Small intestine (tissue), 7 donors: Measurements from ENCODE around the gene WWTR1. TPM values are rescaled to one million over a fixed set of nuclear protein-coding genes. Genes with fewer than 3 reads are reported as not detected.

Experiments
- DNase-seq, 2 donors: peaks; one replicate each; pipeline versions ENCODE4 v3.0.0 to v3.0.0-alpha.2; 2013
- FAIRE-seq: peaks from 2 replicates; lab custom pipeline; 2012; peaks lifted over from hg19 to GRCh38; lab: Jason Lieb, UNC
- H3K27ac ChIP-seq, 3 donors: one replicate each; pipeline ENCODE4 v1.5.1; 2013; ENCODE audit warnings: low read length in 2 of 3, mild to moderate bottlenecking in 2 of 3, control low read depth in 1 of 3, inconsistent platforms in 1 of 3, low read depth in 1 of 3, moderate library complexity in 1 of 3
- H3K27me3 ChIP-seq, 3 donors: one replicate each; pipeline ENCODE4 v1.6.1; 2013; ENCODE audit warnings: low read length in 3 of 3, inconsistent platforms in 1 of 3; ENCODE audit not compliant: control insufficient read depth in 3 of 3, insufficient read depth in 3 of 3
- H3K36me3 ChIP-seq, 3 donors: one replicate each; pipeline ENCODE4 v1.6.1; 2013; ENCODE audit warnings: low read length in 3 of 3, inconsistent platforms in 1 of 3, low read depth in 1 of 3, mild to moderate bottlenecking in 1 of 3, moderate library complexity in 1 of 3; ENCODE audit not compliant: control insufficient read depth in 3 of 3, insufficient read depth in 2 of 3
- H3K4me1 ChIP-seq, 3 donors: one replicate each; pipeline ENCODE4 v1.6.1; 2013; ENCODE audit warnings: low read length in 2 of 3, inconsistent platforms in 1 of 3, low read depth in 1 of 3, mild to moderate bottlenecking in 1 of 3, moderate library complexity in 1 of 3; ENCODE audit not compliant: control insufficient read depth in 3 of 3, insufficient read depth in 2 of 3
- H3K4me3 ChIP-seq, 3 donors: one replicate each; pipeline ENCODE4 v1.5.1; 2013; ENCODE audit warnings: low read length in 3 of 3, control low read depth in 1 of 3, inconsistent platforms in 1 of 3, low read depth in 1 of 3, mild to moderate bottlenecking in 1 of 3, moderate library complexity in 1 of 3
- H3K9me3 ChIP-seq, 2 donors: one replicate each; pipeline ENCODE4 v1.6.1; 2013; ENCODE audit warnings: low read depth in 1 of 2, low read length in 1 of 2; ENCODE audit not compliant: control insufficient read depth in 2 of 2, insufficient read depth in 1 of 2
- WGBS, 3 donors: extraction: QIAGEN DNeasy Blood & Tissue Kit; methylation state at CpG; one replicate each; pipeline ENCODE4 v1.1.7; 2013; 5-methylcytosine and 5-hydroxymethylcytosine counted together
- polyA plus RNA-seq, 4 donors: library from polyadenylated mRNA; stranded (reverse) in 3 of 4; unstranded in 1 of 4; fragments of 200-250 nt in 3 of 4; fragments of 120-200 nt in 1 of 4; gene quantifications; one replicate each; pipeline versions ENCODE4 v1.2.1 to v1.2.3, GENCODE V29; 2013
- donor health status: healthy with polysubstance abuse.
- donor health status: control.
- donor health status: control.
- donor health status: Bipolar disorder and iron deficiency.
- donor health status: healthy.

WWTR1 gene
- polyA plus RNA-seq, 4 donors: 2.0 to 27.3 (median 15.0) TPM

DNA sequence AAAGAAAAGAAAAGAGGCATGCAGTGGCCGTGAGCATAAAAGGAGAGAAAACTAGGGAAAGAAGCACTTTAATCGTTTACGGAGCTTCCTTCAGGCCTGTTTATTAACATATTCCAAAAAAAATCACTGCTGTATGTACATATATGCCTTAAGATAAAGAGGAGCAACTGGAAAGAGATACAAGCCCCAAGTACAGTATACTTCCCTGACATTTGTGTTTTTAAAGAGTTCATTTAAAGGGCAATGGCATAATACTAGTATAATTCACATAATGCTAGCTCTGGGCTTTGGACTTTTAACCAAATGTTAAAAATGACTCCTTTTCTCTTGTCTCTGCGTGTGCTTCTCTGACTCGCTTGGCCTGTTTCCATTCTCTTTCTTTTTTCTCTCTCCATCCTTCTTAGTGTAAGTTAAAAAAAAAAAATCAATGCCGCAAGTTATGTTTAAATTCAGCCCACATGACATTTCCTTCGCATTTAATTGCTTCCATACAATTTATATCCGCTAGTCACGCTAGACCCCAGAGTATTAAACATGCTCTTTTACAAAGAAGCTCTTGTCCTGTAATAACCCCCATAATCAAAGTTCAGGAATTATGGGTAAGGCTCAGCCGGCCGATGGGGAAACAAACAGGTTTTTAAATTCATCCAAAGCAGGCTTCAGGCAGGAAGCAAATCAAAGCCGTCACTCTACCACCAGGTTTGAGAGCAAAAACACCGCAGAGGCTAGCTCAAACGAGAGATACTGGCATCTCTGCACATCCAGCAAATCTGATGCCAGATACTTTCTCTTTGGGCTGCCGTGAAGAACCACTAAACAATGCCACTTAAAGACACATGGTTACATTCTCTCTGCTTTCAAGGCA, 19.4 kb downstream of the WWTR1 start:
- 33 to 40% (median 40%) methylated on average over 15 of the region's 15 CpGs for WGBS, 3 donors
- Histone ChIP-seq H3K9me3 (no peaks in the 10 kb centered on the region), H3K4me1 (no peaks in the 10 kb centered on the region), H3K27me3 (peaks cover 0 to 5% (median 0%) of the 10 kb centered on the region in 3 donors), H3K27ac (peak overlapping the region in 1 of 3 donors; percentile 41), H3K4me3 (peak overlapping the region in 1 of 3 donors; percentile 7), H3K36me3 (no peaks in the 10 kb centered on the region)
- DNase-seq (peak in 1 of 2 donors; percentile 46), FAIRE-seq (no peak)

DNA sequence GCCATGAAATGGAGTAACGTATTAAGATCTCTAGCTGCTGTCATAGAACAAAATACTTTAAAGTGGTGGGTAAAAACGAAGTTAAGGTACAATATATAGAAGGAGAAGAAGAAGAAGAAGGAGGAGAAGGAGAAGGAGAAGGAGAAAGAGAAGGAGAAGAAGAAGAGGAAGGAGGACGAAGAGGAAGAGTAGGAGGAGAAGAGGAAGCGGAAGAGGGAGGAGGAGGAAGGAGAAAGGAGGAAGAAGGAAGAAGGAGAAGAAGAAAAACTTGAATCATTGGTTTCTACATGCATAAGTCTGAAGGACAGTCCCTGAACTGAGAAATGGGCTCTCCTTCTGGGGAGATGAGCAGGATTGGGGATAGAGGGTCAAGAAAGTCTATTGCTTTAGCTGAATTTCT, 22.4 kb downstream of the WWTR1 start:
- no peaks in the 10 kb centered on the region for H3K9me3 ChIP-seq
- no peaks in the 10 kb centered on the region for H3K4me1 ChIP-seq
- 73 to 83% (median 81%) methylated on average over 4 of the region's 4 CpGs for WGBS, 3 donors

DNA sequence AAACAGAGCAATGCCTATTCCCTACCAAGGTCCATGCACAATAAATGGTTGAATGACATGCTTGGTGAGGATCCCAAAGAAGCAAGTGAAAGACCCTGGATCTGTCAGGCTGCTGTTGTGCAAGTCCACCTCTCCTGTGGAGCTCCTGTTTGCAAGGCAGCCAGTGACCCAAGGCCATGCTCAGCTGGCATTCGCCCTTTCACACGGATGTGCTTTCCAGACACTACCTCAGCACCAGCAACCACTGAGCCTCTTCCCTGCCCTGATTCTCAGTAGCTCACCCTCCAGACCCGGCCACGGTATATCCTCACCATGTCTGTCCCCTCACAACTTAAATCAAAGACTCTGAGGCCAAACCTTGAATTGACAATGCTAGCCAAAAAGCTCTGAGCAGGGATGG, 23.3 kb downstream of the WWTR1 start:
- H3K36me3 ChIP-seq: no peaks in the 10 kb centered on the region
- no peak overlapping the region for H3K27ac ChIP-seq
- no peak for DNase-seq
- peaks cover 0 to 7% (median 0%) of the 10 kb centered on the region in 3 donors for H3K27me3 ChIP-seq
- FAIRE-seq: no peak
- no peaks in the 10 kb centered on the region for H3K9me3 ChIP-seq
- no peak overlapping the region for H3K4me3 ChIP-seq
- H3K4me1 ChIP-seq: no peaks in the 10 kb centered on the region
- WGBS, 3 donors: 90 to 93% (median 90%) methylated on average over 4 of the region's 4 CpGs

More for the DNA sequence above, 22.4 kb downstream of the WWTR1 start:
- Histone ChIP-seq H3K27ac (no peak overlapping the region), H3K4me3 (no peak overlapping the region), H3K36me3 (no peaks in the 10 kb centered on the region), H3K27me3 (peaks cover 0 to 7% (median 0%) of the 10 kb centered on the region in 3 donors)
- FAIRE-seq: no peak
- no peak for DNase-seq

DNA sequence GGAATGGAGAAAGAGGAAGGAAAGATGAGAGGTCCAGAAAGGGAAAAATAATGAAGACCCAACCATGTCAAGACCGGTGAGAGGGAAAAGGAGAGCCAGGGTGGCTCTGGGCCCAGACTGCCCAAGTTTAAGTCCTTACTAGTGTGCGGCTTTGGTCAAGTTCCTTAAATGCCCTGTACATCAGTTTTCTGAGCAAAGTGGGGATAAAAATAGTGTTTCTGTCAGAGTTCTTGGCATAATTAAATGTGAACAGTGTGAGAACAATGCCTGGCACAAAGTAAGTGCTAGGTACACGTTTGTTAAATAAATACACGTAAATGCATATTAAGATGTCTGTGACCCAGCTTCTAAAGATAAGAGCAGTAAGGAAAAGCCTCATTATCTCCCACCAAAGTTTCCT, 23.8 kb downstream of the WWTR1 start:
- H3K9me3 ChIP-seq: no peaks in the 10 kb centered on the region
- H3K27ac ChIP-seq: no peak overlapping the region

DNA sequence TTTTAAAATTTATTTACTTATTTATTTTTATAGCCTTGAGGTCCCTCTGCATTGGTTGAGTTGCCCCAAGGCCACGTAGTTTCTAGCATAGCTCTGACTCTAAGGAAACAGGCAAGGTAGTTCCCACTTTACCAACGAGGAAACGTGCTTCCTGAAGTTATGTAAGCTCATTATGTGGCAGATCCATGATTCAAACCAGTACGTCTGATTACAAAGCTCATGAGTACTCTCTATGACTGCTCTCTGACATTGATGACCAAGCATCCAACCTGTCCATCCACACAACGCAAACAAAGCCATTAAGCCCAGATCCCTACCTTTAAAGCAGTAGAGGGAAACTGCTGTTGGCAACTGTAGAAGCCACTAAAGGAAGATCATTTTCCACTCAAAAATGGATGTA, 25.6 kb downstream of the WWTR1 start:
- H3K36me3 ChIP-seq: no peaks in the 10 kb centered on the region
- H3K4me1 ChIP-seq: no peaks in the 10 kb centered on the region
- peaks cover 0 to 7% (median 0%) of the 10 kb centered on the region in 3 donors for H3K27me3 ChIP-seq
- H3K27ac ChIP-seq: peak overlapping the region in 1 of 3 donors; percentile 36
- DNase-seq: no peak
- WGBS, 3 donors: 79 to 91% (median 91%) methylated on average over 5 of the region's 5 CpGs
- no peaks in the 10 kb centered on the region for H3K9me3 ChIP-seq
- no peak for FAIRE-seq
- H3K4me3 ChIP-seq: no peak overlapping the region

More for the DNA sequence above, 23.8 kb downstream of the WWTR1 start:
- Histone ChIP-seq H3K36me3 (no peaks in the 10 kb centered on the region), H3K4me1 (no peaks in the 10 kb centered on the region), H3K4me3 (no peak overlapping the region), H3K27me3 (peaks cover 0 to 7% (median 0%) of the 10 kb centered on the region in 3 donors)
- FAIRE-seq (no peak), DNase-seq (no peak)
- 74 to 80% (median 76%) methylated on average over 4 of the region's 4 CpGs for WGBS, 3 donors

DNA sequence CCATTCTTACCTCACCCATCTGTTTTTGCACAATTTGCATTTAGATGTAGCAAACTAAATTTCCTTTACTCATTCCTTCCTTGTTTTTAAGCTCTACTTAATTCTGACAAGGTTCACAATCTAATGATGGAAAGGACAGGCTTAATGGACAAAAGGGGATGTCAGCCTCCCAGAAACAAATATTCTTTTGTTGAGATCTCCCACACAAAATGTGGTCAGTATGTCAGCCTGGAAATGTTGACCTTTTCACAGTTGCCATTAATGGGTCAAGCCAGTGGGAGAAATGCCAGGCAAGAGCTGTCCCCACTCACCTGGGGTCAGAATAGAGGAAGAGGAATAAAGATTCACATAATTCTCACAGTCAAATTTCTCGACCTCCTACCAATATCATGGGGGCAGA, 27.0 kb downstream of the WWTR1 start:
- no peak for DNase-seq
- WGBS, 3 donors: 75 to 84% (median 83%) methylated on average over 1 of the region's 1 CpG

DNA sequence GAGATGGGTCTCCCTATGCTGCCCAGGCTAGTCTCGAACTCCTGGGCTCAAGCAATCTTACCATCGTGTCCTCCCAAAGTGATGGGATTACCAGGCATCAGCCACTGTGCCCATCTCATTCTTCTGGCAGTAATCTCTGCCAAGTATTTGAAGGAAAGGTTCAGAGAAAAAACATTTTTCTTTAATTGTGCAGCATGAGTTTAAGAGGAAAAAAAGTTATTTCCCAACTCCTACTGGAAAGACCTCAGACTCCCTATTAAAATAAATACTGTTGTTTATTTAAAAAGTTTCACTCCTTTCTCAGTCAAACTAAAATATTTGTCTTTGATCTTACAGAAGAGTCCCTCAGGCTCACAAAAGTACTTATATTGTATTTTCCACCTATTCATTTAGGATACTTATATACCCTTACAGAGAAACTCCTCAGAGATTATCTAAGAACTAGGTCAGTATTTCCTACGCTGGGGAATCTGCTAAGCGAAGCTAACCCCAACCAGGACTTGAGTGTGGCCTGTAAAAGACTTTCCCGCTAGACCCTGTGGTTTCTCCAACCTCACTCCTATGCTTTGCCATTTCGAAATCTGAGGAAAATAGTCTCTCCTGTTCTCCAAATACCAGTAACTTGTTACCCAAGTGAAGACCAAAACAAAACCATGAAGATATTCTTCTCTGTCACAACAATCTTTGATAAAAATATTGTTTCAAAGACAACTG, 28.7 kb downstream of the WWTR1 start:
- DNase-seq: no peak
- Histone ChIP-seq H3K4me1 (no peaks in the 10 kb centered on the region), H3K27ac (no peak overlapping the region), H3K9me3 (no peaks in the 10 kb centered on the region), H3K4me3 (no peak overlapping the region), H3K36me3 (no peaks in the 10 kb centered on the region), H3K27me3 (peaks cover 0 to 4% (median 0%) of the 10 kb centered on the region in 3 donors)
- 80 to 91% (median 89%) methylated on average over 6 of the region's 6 CpGs for WGBS, 3 donors
- FAIRE-seq: no peak

More for the DNA sequence above, 27.0 kb downstream of the WWTR1 start:
- no peak overlapping the region for H3K4me3 ChIP-seq
- H3K4me1 ChIP-seq: no peaks in the 10 kb centered on the region
- FAIRE-seq: no peak
- no peak overlapping the region for H3K27ac ChIP-seq
- no peaks in the 10 kb centered on the region for H3K36me3 ChIP-seq
- H3K27me3 ChIP-seq: peaks cover 0 to 7% (median 0%) of the 10 kb centered on the region in 3 donors
- no peaks in the 10 kb centered on the region for H3K9me3 ChIP-seq

DNA sequence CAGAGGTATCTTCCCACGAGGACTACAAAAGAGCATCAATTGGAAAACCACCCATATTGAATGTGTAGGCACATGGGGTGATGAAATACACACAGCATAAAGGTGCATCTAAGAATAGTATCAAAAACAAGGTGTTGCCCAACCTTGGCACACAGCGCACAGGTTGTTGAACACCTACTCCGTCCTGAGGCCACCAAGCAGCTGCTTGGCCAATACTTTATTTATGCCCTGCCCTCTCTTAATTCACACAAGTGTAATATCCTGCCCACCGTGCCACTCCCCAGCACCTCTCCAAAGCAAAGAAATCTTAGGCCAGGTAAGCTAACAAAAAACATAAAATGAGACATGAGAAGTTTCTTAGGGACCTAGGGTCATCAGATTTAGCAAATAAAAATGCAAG, 31.2 kb downstream of the WWTR1 start:
- no peak for DNase-seq
- Histone ChIP-seq H3K4me1 (peaks cover 0 to 2% (median 0%) of the 10 kb centered on the region in 3 donors), H3K9me3 (no peaks in the 10 kb centered on the region), H3K36me3 (no peaks in the 10 kb centered on the region), H3K27ac (no peak overlapping the region), H3K27me3 (no peaks in the 10 kb centered on the region), H3K4me3 (no peak overlapping the region)
- WGBS, 3 donors: 82 to 89% (median 89%) methylated on average over 4 of the region's 4 CpGs
- FAIRE-seq: no peak
